Endothelial cell of umbilical vein (primary cell): ENCODE measurements around the gene ABCD3. TPM values are rescaled to one million over a fixed set of nuclear protein-coding genes. Genes with fewer than 3 reads are reported as not detected.

Experiments
- BruUV-seq: library from RNA; stranded (reverse); fragments of 400-500 nt; replicated peaks from 2 replicates; lab custom pipeline; 2021; lab: Mats Ljungman, UMichigan
- CTCF ChIA-PET: fragments of 300-600, 350-600 bp; sonication (Branson Sonifier 250); formaldehyde crosslinking; loops from one replicate; lab custom pipeline; 2021; ENCODE audit warnings: antibody characterized with exemption, inconsistent platforms; lab: Charles Lee
- POLR2A ChIA-PET: fragments of 300-600, 350-600 bp; sonication (Branson Sonifier 250); formaldehyde crosslinking; loops from one replicate; lab custom pipeline; 2021; ENCODE audit warnings: antibody characterized with exemption, inconsistent platforms; lab: Charles Lee
- DNase-seq: peaks from one replicate; pipeline ENCODE4 v3.0.0-alpha.2; 2011; ENCODE audit warnings: low read depth, low spot score
- FAIRE-seq: peaks from 2 replicates; lab custom pipeline; 2011; peaks lifted over from hg19 to GRCh38; lab: Jason Lieb, UNC
- H2AFZ ChIP-seq: 2 replicates; pipeline ENCODE4 v1.6.0; 2012; ENCODE audit warnings: low read depth, low read length, control low read depth, inconsistent platforms
- H3K27ac ChIP-seq: 2 replicates; pipeline ENCODE4 v1.5.1; 2011; ENCODE audit warnings: low read depth, mild to moderate bottlenecking, control low read depth, low read length, moderate library complexity; ENCODE audit not compliant: insufficient read depth
- H3K27me3 ChIP-seq, 2 experiments: 2 replicates each; pipeline versions ENCODE4 v1.6.0 to v1.6.1; 2011; ENCODE audit warnings: low read length in 2 of 2, mixed read lengths in 1 of 2; ENCODE audit not compliant: control insufficient read depth in 2 of 2, insufficient read depth in 2 of 2
- H3K36me3 ChIP-seq, 2 experiments: 2 replicates in 1 of 2; 3 replicates in 1 of 2; pipeline ENCODE4 v1.5.1; 2011; ENCODE audit warnings: low read length in 2 of 2, mild to moderate bottlenecking in 1 of 2, moderate library complexity in 1 of 2; ENCODE audit not compliant: control insufficient read depth in 2 of 2, insufficient read depth in 2 of 2; ENCODE audit errors: extremely low read depth in 1 of 2
- H3K4me1 ChIP-seq: 3 replicates; pipeline ENCODE4 v1.5.1; 2011; ENCODE audit warnings: mild to moderate bottlenecking, low read length; ENCODE audit not compliant: control insufficient read depth, insufficient read depth; ENCODE audit errors: extremely low read depth
- H3K4me2 ChIP-seq: 2 replicates; pipeline ENCODE4 v1.6.1; 2011; ENCODE audit warnings: low read length, control low read depth, mixed read lengths; ENCODE audit not compliant: insufficient read depth
- H3K4me3 ChIP-seq, 3 experiments: fragments of 200-600 bp in 1 of 3; sonication (generic), shearing (Covaris generic) in 1 of 3; replicated peaks in 1 of 3; 2 replicates each; pipeline ENCODE4 v1.5.1; 2011 to 2016; ENCODE audit warnings: control low read depth in 3 of 3, low read length in 3 of 3, mild to moderate bottlenecking in 2 of 3, inconsistent platforms in 1 of 3, low read depth in 1 of 3, moderate library complexity in 1 of 3; ENCODE audit not compliant: insufficient read depth in 1 of 3
- H3K79me2 ChIP-seq: 2 replicates; pipeline ENCODE4 v1.6.0; 2012; ENCODE audit warnings: low read length, inconsistent platforms; ENCODE audit not compliant: control insufficient read depth, insufficient read depth
- H3K9ac ChIP-seq: replicated peaks from 2 replicates; pipeline ENCODE3; 2011; ENCODE audit warnings: low read length, control low read depth; ENCODE audit not compliant: insufficient read depth; ENCODE audit errors: extremely low read depth
- H3K9me1 ChIP-seq: replicated peaks from 3 replicates; pipeline ENCODE4 v1.6.0; 2011; ENCODE audit warnings: mild to moderate bottlenecking, low read length; ENCODE audit not compliant: control insufficient read depth, insufficient read depth; ENCODE audit errors: extremely low read depth
- H3K9me3 ChIP-seq: replicated peaks from 2 replicates; pipeline ENCODE4 v1.5.1; 2012; ENCODE audit warnings: low read length, inconsistent platforms; ENCODE audit not compliant: control insufficient read depth, insufficient read depth
- H4K20me1 ChIP-seq: replicated peaks from 2 replicates; pipeline ENCODE3; 2011; ENCODE audit warnings: mild to moderate bottlenecking, low read length; ENCODE audit not compliant: control insufficient read depth, insufficient read depth; ENCODE audit errors: extremely low read depth
- CTCF ChIP-seq, 2 donors: IDR thresholded peaks; 1 replicate in 1 of 2; 2 replicates in 1 of 2; pipeline ENCODE4 v1.5.1; 2011; ENCODE audit warnings: low read length in 2 of 2, mild to moderate bottlenecking in 2 of 2, moderate library complexity in 2 of 2, control low read depth in 1 of 2, inconsistent platforms in 1 of 2, low read depth in 1 of 2; ENCODE audit not compliant: insufficient read depth in 1 of 2; ENCODE audit errors: extremely low read depth in 1 of 2
- EZH2 ChIP-seq: IDR thresholded peaks from 2 replicates; pipeline ENCODE4 v1.6.1; 2012; ENCODE audit warnings: borderline replicate concordance, low read depth, mild to moderate bottlenecking, moderate library complexity, low read length, inconsistent platforms; ENCODE audit not compliant: severe bottlenecking
- FOS ChIP-seq: IDR thresholded peaks from 2 replicates; pipeline ENCODE4 v1.6.1; 2011; ENCODE audit warnings: mild to moderate bottlenecking, low read length, moderate library complexity, borderline replicate concordance; ENCODE audit not compliant: insufficient read depth
- GATA2 ChIP-seq: IDR thresholded peaks from 2 replicates; pipeline ENCODE4 v1.7.0; 2011; ENCODE audit warnings: low read depth, mild to moderate bottlenecking, moderate library complexity, mixed read lengths, low read length; ENCODE audit not compliant: insufficient read length, insufficient read depth
- JUN ChIP-seq: IDR thresholded peaks from 2 replicates; pipeline ENCODE4 v1.6.1; 2011; ENCODE audit warnings: borderline replicate concordance, low read depth; ENCODE audit not compliant: insufficient read length, insufficient read depth
- MAX ChIP-seq: IDR thresholded peaks from 2 replicates; pipeline ENCODE4 v1.6.1; 2011; ENCODE audit not compliant: insufficient read depth, insufficient read length
- MYC ChIP-seq: IDR thresholded peaks from one replicate; pipeline ENCODE4 v1.6.1; 2011; ENCODE audit warnings: mild to moderate bottlenecking, low read depth, low read length
- POLR2A ChIP-seq: IDR thresholded peaks from 2 replicates; pipeline ENCODE4 v1.6.1; 2012; ENCODE audit warnings: low read depth, mild to moderate bottlenecking, control low read depth, low read length
- POLR2AphosphoS5 ChIP-seq: IDR thresholded peaks from 2 replicates; pipeline ENCODE4 v1.6.1; 2012; ENCODE audit warnings: low read depth, mild to moderate bottlenecking, control low read depth, low read length, moderate library complexity; ENCODE audit not compliant: insufficient read depth
- dilution Hi-C: fragments of 300-500 bp; cut with MboI; formaldehyde crosslinking; loops from one replicate; pipeline ENCODE4 v1.15.0; 2019; ENCODE audit warnings: low sequenced_read_pairs; ENCODE audit not compliant: extremely low pct_ligation_motif_present
- intact Hi-C: fragments of 100-400 bp; cut with micrococcal nuclease; formaldehyde crosslinking; loops from one replicate; pipeline ENCODE4 v1.10.0; 2022
- polyA plus RNA-seq, 4 experiments: library from polyadenylated mRNA; depleted of rRNA in 3 of 4; stranded (reverse) in 3 of 4; unstranded in 1 of 4; fragments of >200 nt; gene quantifications; 2 replicates each; pipeline versions ENCODE4 v1.2.1 to v1.2.3, GENCODE V29; 2011 to 2012; ENCODE audit warnings: missing spikeins in 1 of 4
- total RNA-seq: library from RNA; stranded (reverse); gene quantifications from 2 replicates; pipeline ENCODE4 v1.2.3, GENCODE V29; 2021

Gene ABCD3
- total and polyA plus RNA-seq, 2 donors (not counting 3 experiments of a cell fraction or from before 2014, with no cell fraction given), result 6.3 to 31.6 TPM

GRCh38 chr1:94416901-94417727 is 1.1 kb upstream of the ABCD3 start:
- dilution Hi-C loops, result no loop called here
- DNase-seq (peak; percentile 77), FAIRE-seq (peak; percentile 68)
- peak overlapping the region; percentile 99 for H2AFZ ChIP-seq
- H3K36me3 ChIP-seq, result no peaks in the 10 kb centered on the region
- no peaks in the 10 kb centered on the region for H3K9me1 ChIP-seq
- H3K4me3 ChIP-seq, result peak overlapping the region; percentile 80 to 94 (median 87)
- peak overlapping the region; percentile 99 for H3K4me2 ChIP-seq
- peaks cover 27% of the 10 kb centered on the region for H3K4me1 ChIP-seq
- intact Hi-C loops, result loop anchor here (5.0 kb wide), 3 partner anchors 380 to 510 kb away; partner anchors contain the start of gene GCLM
- ChIA-PET CTCF (interaction anchor here (1.0 to 1.6 kb wide), 4 partner anchors 10 to 389 kb away, joined by 3 to 4 read pairs (median 3); no protein-coding TSS in a partner anchor), POLR2A (no interaction called here)
- peaks cover 8% of the 10 kb centered on the region for H3K79me2 ChIP-seq
- H3K27ac ChIP-seq, result peak overlapping the region; percentile 83
- no peaks in the 10 kb centered on the region for H3K9me3 ChIP-seq
- peaks cover 4 to 5% of the 10 kb centered on the region in 2 experiments for H3K27me3 ChIP-seq
- no TSS peak for BruUV-seq
- TF ChIP-seq FOS (no peak), POLR2A (no peak), GATA2 (no peak), JUN (no peak), EZH2 (no peak), MYC (no peak), POLR2AphosphoS5 (no peak), CTCF (IDR thresholded peaks at IDR 0.05; ENCODE audit: extremely low read depth in 1 of 2, insufficient read depth in 1 of 2, low read depth in 1 of 2, low read length in 2 of 2) (no peak), MAX (no peak)
- no peaks in the 10 kb centered on the region for H4K20me1 ChIP-seq
- peak overlapping the region; percentile 92 for H3K9ac ChIP-seq
